Middle frontal gyrus (tissue), 1 donor: Measurements from ENCODE around the gene KRT73.

Experiments
- DNase-seq: peaks from one replicate; pipeline ENCODE4 v3.0.0-alpha.2; 2015; ENCODE audit warnings: low spot score; ENCODE audit errors: extremely low spot score

Gene KRT73

DNA sequence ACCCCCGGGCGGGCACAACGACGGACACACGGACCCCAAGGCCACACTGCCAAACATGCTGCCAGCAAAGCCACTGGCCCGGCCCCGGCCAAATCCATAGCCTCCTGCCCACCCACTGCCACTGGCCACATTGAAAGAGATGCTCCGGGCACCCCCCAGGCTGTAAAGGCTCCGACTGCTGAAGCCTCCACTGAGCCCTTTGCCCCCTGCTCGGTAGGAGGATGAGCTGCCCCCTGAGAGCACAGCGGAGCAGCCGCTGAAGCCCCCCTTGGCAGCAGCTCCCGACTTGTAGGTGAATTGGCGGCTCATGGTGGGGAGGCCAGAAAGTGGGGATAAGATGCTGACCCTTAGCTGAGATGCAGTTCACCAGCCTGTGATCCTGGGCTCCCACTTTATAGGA is at the start of gene KRT73:
TSS of gene KRT73 (minus strand) at position 344 of the 400 bp plus-strand sequence. CDS start at position 309, 35 bp downstream.
- no peak for DNase-seq

DNA sequence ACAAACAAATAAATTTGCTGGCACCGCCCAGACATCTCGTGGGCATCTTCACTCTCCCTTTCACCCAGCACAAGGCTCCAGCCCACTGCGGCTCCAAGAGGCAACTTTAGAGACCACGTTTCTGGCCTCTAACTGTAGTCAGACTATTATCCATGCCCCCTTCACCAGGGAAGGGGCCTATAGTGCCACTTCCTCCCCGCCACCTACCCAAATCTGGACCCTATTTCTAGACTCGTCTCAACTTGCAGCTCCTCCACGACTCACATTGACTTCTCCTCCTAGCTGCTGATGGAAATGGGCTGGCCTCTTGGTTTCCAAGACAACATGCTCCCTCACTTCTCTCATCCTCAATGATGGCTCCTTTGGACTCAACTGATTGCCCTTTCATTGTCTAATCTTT is 49.6 kb upstream of the KRT73 start:
- DNase-seq = no peak

DNA sequence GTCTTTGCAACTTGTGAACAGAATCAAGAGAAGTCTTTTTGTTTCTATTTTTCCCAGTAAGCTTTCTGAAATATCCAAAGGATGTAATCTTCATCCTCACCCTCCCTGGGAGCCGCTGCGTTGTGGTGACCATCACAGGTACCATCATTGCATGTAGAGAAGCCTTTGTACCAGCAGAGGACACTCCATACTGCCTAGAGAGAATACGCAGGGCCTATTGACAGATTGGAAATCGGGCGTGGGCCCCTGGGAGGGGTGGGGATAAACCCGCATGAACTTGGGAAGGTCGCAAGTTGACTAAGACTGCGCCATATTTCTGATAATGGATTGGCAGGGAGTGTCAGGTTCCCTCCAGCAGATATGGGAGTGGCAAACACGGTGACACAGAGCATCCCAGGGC is 49.1 kb upstream of the KRT73 start:
- no peak for DNase-seq

DNA sequence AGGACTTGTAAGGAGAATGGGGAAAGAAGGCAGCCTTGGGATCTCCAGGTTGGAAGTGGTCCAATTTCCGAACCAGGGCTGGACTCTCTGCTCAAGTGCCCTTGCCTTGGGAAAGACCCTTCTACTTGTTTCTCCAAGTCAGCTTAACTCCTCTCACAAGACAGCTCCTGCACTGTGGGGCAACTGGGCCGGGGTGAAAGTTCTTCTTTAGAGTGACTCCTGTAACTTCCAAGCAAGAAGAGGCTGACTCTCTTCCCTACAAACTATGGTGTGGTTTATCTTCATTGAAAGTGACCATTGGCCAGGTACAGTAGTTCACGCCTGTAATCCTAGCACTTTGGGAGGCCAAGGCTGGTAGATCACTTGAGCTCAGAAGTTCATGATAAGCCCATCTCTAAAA is 48.1 kb upstream of the KRT73 start:
- no peak for DNase-seq

DNA sequence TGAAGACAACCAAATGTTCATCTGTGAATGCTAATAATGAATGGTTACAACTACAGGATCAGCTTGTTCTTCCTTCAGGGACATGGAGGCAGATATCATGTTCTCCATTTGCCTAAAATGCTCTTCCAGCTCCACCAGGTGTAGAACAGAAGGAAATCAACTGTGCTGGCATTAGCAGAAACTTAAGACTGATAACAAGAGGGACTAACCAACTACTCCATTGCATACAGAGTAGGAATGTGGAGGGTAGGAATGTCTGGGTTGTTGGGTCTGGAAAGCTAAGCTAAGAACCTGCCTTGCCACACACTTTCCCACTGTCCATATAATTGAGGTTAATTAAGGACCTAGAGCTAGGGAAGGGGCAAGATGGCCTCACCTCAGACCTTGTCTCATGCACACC is 45.1 kb upstream of the KRT73 start:
- DNase-seq = no peak

DNA sequence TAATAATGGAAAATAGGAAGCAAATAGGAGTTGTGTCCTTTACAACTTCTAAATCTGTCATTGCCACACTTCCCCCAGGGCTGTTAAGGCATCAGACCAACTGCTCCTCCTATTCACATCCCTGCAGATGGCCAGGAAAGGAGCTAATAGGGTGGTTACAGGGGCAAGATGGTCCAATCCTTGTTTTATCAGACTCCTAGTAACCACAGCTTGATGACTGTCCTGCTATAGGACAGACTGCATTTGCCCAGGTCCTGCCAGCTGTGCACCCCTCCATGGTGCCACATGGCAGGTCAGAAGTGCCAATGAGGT is 44.5 kb upstream of the KRT73 start:
- no peak for DNase-seq

DNA sequence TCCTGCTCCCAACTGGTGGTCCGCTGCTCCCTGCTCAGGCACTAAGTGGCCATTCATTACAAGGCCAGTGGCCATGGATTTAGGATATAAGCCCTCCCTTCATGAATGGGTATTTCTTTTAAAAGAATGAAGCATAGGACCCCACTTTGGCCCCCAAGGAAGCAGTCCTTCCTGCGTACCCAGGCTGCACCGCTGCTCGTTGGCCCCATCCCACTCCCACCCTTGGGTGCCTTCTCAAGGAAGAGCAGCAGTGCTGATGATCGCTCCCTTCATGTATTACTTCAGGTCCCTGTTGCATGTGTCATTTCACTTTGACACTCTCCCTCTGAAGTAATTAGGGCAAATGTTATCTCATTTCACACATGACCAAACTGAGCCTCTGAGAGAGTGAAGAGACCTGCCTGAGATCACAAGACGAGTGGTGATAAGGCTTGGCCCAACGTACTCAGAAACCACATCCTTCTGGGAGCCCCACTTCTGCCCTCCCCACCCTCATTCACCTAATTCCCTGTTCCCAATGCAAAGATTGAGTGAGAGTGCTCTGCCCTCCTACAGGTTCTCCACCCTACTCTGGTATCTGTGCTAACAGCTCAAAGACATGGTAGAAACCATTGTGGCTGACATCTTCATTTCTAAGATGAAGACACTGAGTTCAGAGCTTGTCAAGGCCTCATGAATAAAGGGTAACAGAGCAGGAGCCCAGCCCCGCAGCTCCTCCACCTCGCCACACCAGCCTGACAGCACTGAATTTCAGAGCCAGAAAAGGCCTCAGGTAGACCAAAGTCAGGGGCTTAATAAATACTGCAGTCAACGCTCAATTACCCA is 43.9 kb upstream of the KRT73 start:
- DNase-seq = no peak

DNA sequence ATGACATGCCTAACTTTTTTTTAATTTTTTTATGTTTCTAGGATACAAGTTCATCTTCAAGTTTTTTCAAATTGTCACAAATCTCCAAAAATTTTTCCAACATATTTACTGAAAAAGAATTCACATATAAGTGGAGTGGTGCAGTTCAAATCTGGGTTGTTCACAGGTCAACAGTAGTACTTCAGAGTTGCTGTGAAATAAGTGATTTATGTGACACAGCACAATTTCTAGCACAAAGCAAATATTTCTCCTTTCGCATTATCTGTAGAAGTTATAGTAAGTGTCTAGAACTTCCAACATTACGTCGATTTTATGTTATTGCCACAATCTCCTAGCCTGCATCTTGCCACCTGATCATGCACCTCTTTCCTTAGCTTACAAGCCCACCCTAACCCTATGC is 43.3 kb upstream of the KRT73 start:
- no peak for DNase-seq

DNA sequence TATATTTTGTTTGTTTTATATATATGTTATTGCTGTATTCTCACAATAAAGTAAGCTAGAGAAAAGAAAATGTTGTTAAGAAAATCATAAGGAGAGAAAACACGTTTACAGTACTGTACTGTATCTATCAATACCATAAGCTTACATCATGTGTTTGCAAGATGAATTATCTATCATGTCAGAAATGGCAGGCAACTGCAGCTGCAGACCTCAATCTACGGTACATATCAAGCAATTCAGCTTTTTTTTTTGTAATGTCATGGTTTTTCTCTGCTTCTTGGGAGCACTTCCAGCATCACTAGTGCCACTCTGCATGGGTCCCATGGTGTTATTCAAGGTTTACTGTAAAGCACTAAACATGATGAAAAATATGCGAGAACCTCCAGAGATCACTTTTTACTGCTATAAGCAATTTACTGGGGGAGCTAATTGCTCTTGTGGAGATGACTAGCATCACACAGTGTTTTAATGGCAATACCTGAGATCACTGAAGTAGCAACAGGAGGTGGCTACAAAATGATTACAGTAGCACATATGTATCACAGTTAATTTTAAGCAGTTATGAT is 42.7 kb upstream of the KRT73 start:
- DNase-seq = no peak

DNA sequence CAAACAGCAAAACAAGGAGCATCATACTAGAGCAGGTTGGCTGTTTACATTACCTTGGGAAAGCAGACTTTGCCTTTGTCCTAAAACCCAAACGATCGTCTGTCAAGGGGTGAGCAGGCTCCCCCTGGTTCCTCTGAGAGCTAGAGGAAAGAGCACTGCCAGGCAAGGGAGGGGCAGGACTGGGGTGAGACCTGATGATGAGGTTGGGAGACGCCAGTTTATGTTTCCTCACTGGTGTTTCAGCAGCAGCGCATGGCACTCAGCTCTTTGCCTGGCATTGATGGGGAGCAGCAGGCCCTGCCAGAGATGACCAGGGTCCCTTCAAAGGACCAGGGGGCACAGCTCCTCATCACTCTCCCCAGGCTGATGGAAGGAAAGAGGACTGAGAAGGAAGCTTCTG is 41.6 kb upstream of the KRT73 start:
- no peak for DNase-seq

DNA sequence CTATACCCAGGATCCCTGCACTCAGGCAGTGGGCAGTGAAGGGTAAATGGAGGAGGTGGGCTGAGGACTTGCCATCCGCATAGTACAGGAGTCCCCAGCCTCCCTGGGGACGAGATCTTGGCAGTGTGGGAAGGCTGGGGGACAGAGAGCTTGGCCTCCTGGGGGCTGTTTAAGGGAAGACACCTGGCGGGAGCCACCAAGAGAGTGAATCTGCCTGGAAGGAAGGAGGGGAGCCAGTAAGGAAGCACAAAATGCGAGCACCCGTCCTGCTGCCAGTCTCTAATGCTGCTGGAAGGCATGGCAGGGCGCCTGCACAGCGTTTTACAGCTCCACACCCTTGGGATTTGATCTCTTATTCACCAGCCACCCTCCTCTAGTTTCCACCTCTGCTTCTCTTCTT is 41.0 kb upstream of the KRT73 start:
- DNase-seq = no peak

DNA sequence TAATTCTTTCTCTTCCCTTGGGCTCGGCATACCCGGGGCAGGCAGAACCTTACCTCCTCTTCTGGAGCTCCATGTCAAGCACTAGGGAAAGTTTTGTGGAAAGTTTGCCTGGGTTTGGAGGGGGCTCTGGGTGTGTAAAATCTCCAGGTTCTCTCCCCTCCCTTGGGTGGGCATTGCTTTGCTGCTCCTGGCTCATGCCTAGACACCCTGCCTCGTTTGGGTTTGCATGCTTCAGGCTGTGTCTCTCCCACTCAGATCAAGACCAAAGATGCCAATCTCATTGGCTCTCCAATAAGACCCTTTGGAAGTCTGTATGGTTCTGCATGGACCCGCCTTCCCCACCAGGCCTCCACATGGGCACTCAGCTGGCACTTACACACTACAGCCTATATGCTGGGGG is 39.8 kb upstream of the KRT73 start:
- no peak for DNase-seq

DNA sequence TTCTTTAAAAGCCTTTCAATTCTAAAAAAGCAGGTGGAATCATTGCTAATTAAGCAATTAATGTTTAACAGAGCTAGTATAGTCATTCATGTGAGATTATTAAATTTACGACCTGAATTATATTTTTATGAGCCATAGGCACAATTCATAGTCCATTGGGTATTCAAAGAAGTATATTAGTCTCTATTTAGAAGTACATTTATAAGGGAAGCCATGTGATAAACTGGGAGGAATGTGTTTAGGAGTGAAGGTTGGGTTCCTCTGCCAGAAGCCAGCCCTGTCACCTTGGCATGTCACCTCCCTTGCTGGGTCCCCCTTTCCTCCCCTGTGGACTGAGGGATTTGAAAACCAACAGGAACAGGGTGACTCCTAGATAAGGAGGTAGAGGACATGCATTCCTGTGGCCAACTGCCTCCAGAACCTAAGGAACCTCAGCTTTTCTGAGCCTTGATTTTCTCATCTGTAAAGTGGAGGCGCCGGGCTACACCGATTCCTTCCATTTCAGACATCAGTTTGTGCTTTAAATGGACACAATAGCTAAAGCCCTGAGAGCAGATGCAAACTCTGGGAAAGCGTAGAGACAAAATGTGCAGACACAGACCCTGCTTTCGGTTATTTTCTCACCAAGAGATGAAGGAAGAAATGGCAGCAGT is 39.0 kb upstream of the KRT73 start:
- DNase-seq = no peak

DNA sequence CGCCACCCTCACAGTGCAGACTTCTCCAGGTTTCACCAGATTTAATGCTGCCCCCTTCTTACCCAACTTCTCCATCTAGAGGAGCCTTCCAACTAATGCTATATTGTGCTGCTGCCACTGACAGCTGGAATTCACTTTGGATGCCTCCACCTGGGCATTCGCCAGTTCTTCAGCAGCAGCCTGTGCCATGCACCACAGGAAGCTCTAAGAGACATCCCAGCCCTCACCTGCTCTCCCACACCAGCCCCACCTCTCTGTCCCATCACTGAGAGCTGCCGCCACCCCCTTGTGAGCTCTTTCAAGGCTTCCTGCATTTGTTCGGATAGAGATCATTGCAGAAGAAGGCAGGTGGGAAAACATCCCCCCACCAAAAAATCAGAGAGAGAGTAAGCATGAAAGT is 38.3 kb upstream of the KRT73 start:
- no peak for DNase-seq

DNA sequence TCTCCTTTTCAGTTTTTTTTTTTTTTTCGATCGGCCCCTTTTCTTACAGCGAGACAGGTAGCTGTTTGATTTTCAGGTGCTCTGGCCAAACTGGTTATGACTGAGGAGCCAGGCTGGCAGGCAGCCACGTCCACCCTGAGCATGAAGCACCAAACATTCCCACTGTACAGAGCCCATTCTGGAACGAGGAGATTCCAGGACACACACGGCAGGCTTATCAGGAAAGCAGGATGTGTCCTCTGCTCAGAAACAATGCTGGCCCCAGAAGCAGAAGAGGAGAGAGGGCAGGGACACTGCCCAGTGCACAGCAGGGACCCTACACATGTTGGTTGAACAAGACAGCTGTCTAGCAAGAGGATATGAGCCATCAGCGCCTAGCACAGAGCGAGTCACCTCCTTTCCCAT is 37.4 kb upstream of the KRT73 start:
- DNase-seq = no peak

DNA sequence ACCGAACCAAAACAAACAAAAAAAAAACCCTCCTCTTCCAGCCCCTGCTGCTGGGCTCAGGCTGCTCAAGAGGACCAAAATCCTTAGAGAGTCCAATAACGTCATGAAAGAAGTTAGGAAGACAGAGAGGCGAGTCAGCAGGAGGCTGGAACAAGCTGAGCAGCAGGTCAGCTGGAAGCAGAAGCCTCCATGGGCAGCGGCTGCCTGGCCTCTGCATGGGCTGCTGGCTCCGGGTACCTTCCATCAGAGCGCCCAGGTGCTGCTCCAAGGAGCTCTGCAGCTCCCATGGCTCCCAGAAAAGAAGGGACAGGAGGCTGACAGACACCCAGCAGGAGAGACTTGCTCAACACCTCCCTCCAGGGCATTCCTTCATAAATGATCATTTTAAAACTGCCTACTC is 36.9 kb upstream of the KRT73 start:
- DNase-seq = no peak

DNA sequence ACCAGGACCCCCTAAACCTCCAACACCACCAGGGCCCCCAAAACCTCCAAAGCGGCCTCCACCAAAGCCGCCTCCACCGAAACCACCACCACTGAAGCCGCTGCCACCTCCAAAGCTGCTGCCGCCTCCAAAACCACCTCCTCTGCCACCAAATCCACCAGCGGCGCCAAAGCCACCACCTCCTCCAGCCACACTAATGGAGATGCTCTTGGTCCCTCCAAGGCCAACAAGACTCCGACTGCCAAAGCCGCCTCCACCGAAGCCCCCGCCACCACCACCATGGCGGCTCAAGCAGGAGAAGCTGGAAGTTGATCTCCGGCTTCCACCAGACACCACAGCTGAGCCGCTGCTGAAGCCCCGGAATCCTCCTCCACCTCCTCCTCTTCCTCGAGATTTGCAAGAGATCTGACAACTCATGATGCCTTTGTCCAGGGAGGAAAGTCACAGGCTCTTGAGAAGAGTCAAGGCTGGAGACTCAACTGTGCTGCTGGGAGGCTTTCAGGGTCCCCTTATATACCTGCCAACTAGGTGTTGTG is 33.4 kb upstream of the KRT73 start, which contains the start of gene KRT2:
TSS of gene KRT2 (minus strand) at position 486 of the 536 bp plus-strand sequence. CDS start at position 417, 69 bp downstream.
- no peak for DNase-seq

DNA sequence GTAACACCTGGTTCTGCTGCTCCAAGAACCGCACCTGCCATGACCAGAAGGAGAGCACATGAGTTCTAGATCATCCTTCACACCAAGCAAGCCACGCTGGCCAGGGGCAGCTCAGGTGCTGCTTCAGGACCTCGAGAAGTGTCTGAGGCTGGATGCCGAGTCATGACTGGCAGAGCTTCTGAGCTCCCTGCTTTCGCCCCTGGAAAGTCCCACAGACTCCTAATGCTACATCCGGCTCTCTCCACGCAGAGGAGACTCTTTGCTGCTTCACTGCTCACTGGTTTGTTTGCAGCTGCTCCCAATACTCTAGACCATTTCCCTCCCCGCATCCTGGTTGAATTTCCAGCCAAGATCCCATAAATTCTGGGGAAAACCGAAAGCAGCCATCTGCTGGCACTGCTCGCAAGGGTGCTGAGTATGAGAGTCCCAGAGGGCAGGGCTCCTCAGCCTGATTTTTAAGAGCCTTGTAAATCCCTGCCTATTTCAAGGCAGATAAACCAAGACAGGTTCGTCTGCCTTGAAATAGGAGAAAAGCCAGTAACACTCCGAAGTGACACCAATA is 32.2 kb upstream of the KRT73 start:
- DNase-seq = no peak

DNA sequence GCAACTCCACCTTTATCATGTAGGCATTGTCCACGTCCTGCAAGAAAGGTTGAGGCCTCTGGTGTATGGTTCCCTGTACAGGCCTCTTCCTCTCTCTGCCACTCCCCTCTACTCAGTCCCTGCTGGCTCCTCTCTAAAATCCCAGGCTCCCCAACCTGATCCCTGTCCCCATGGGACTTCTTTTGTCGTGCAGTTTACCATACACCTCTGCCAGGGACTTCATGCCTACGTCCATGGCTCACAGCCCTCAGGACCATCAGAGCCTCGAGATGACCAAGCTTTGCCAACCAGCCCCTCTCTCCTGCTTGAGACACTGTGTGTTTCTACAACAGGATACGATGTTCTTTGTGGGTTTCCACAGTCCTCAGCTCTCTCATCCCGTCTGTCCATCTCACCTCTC is 30.7 kb upstream of the KRT73 start:
- no peak for DNase-seq

DNA sequence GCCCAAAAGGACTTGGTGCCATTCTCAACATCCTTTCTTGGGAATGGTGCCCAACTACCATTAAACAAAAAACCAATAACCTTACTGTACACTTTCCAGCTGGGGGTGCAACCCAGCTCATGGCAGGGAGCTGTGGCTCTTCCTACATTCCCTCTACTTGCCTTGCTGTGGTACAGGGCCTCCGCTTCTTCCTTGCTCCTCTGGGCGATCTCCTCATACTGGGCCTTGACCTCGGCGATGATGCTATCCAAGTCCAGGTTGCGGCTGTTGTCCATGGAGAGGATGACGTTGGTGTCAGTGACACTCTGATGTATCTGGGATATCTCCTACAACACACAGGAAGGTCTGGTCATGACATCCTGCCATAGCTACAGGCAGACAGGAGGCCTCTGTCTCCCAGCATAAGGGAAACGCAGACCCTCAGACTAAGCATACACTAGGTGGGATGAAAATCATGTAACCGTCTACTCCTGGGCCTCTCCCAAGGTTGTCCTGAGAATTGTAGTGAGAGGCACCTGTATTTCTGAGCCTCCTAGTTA is 29.7 kb upstream of the KRT73 start:
- no peak for DNase-seq

DNA sequence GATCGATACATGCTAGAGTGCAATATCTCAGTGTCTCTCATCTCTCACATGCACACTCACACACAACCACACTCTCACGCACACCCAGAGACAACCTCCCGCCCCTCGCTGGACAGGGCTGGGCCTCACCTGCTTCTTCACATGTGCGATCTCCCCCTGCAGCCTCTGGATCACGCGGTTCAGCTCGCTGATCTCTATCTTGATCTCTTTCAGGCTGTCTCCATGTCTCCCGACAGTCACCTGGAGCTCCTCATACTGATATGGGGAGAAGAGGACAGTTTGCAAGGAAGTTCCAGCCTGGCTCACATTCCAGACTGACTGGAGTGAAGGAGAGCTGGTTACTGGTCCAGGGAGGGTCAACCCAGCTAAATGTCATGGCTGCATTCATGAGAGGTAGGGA is 29.2 kb upstream of the KRT73 start:
- no peak for DNase-seq

DNA sequence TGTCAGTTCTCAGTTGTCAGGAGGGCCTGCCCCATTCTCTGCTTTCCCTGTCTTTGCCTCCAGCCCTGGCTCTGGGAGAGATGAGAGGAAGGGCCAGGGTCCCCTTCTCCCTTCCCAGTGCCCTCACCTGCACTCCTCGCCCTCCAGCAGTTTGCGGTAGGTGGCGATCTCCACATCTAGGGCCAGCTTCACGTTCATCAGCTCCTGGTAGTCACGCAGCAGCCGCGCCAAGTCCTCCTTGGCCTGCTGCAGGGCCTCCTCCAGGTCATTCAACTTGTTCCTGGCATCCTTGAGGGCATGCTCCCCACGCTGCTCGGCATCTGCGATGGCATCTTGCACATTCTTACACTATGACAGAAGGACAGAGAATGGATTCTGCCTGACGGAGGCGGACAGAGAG is 28.3 kb upstream of the KRT73 start:
- DNase-seq = no peak
